ENCODE results near the gene PRKRA.
A peak's percentile ranks its signal among the peaks of the same experiment; 100 is the strongest.
"Not testable (repeated sequence)": the region's sequence is repeated elsewhere in the genome, so short reads cannot be mapped to it uniquely, and the experiment has no call there.

Gene PRKRA

GRCh38 chr2:178413472-178414265 is 37.3 kb downstream of the PRKRA start:
- peak; percentile 88 for DNase-seq

GRCh38 chr2:178412453-178412852 is 38.5 kb downstream of the PRKRA start:
- DNase-seq, result not testable (repeated sequence)

DNA sequence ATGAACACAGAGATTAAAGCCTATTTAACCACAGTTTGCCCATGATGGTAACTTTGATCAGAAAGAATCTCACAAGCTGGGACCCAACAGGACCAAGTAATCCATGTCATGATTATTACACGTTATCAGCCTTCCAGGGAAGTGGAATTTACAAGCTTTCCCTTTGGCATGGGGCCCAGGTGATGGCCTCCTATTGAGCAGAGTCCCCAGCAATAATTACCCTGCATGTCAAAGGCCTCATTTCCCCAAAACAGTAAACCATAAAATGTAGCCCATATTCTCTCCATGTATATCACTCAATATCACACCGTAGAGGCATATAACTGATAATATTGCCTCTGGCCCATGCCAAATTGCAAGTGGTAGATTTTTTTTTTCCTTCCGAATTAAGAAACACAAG is 38.9 kb downstream of the PRKRA start:
- no peak for DNase-seq

- no peak for DNase-seq
Observed at GRCh38 chr2:178409261-178409660, 41.7 kb downstream of the PRKRA start.

- DNase-seq, result peak; percentile 58
Observed at GRCh38 chr2:178404368-178404767, 46.6 kb downstream of the PRKRA start.

DNA sequence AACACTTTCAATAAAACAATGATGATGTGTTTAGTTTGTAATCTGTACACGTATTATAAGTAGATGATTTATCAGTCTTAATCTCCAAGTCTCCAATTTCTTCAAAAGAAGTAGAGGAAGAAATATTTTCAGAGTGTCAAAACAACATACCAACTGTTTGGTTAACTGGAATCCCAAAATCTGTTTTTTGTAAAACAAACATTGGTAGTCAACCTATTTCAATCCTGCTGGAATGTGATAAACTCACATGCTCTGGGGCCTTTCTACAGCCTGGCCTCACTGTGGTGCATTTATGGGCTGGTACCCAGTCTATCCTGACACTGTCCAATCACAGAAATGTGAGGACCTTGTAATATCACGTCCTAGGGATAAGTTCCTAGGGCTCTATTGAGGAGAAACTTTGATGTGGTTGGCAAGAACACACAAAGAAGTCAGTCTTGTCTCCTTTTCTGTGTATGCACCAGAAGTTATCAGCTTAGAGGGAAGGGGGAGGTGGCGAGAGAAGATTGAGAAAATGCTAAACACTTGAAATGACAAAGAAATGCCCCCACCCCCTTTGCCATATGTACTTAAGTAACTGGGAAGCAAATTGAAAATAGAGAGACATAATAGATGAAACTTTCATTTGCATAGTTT is 47.2 kb downstream of the PRKRA start:
- no peak for DNase-seq

DNA sequence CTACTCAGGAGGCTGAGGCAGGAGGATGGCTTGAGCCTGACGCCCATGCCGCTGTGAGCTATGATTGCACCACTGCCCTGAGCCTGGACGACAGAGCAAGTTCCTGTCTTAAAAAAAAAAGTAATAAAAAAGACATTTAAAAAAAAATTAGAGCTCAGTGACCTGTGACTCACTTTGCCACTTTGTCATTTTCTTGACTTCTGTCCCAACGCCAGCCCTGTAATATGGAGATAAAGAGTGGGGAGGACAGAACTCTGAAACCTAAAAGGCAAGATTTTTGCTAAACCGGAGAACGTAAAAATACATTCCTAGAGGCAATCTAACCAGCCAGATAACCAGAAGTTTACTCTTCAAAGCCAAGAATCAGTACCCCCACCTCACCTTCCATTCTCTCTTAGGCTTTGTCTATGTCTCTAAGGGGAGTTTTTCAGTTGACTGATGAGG is 49.0 kb downstream of the PRKRA start:
- DNase-seq, result no peak

- DNase-seq, result no peak
Observed at GRCh38 chr2:178397002-178397605, 53.9 kb downstream of the PRKRA start.

DNA sequence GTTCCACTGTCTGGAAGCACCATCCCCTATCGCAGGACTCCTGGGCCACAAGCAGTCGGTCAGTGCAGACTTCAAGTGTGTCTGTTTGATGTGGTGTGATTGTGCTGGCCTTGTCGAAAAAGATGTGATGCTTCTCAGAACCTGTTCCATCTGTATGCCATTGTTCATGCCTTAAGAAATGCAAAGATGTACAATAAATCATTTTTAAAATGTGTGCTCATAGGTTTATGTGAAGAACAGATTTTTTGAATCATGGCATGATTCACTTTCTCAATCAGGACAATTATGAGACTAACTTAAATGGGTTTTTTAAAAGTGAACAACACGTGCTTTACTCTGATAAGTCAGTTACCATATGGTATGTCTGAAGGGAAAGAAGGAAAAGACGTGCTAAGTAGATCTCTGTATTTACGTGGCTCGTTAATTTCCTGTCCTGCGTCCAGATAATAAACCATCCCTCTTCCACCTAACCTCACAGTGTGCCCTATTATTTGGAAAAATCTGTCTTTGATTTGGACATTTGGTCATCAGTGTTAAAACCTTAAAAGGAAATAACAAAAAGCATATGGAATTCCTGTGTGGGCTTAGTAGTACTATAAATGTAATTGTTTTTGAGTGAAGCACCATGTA is 54.9 kb downstream of the PRKRA start:
- DNase-seq, result no peak

DNA sequence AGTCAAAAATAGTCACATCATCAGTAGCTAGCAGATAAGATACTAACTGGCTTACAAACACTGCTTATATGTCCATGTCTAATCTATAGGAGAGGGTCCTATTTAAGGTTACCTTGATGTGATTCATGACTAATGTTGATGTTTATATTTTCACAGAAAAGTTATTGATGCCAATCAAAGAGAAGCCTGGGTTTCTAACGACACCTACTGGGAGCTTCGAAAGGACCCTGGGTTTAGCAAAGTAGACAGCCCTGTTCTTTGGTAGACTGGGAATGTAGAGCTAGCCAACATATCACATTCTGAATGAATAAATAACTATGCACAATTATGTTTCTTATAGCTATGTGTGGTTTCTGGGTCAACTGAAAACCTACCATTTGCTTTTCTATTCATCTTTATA is 55.7 kb downstream of the PRKRA start:
- DNase-seq, result no peak

DNA sequence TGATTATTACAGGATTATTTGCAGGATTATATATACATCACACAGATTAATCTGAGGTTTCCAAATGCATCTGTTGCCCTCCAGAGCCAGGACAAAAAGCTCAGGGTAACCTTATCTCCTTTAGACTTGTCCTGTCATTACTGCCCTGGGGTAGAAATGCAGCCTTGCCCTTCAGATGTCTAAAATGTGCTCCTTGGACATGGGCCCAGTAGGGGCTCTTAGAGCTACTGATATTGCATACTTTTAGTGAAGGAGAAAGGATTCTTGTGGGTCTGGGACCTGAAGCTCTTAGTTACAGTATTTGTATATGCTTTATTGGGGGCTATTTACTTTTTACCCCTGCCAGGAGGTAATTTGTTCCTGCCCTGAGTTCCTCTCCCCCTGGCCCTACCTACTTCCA is 56.1 kb downstream of the PRKRA start:
- DNase-seq, result no peak

DNA sequence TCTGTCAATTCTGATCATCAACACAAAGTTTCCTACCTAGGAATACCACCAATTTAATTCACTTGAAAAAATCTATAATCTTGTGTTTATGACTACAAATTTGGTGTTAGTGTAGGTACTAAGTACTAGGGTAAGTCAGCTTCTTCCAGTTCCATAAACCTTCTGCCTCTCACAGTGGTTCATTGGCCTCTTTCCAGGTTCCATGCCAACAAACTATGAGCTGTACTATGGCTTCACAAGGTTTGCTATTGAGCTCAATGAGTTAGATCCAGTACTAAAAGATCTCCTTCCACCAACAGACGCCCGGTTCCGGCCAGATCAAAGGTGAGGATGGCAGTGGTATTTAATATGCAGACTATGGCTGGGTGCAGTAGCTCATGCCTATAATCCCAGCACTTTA is 58.8 kb downstream of the PRKRA start:
- no peak for DNase-seq

DNA sequence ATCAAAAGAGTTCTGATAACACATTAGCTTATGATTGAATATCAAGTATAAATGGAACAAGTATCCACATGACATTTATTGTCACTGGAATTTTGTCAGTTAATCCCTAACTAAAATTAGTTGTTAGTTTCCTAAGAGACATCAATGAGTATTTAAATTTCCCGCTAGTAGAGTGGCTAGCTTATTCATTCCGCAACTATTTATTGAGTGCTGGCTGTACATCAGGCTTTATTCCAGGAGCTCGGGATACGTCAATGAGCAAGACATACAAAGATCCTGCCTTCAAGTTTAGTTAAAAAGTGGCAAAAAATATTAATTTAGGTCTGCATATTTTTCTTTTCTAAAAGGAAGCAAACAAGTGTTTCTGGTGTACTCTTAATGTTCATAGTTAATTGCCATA is 59.3 kb downstream of the PRKRA start:
- DNase-seq, result no peak

DNA sequence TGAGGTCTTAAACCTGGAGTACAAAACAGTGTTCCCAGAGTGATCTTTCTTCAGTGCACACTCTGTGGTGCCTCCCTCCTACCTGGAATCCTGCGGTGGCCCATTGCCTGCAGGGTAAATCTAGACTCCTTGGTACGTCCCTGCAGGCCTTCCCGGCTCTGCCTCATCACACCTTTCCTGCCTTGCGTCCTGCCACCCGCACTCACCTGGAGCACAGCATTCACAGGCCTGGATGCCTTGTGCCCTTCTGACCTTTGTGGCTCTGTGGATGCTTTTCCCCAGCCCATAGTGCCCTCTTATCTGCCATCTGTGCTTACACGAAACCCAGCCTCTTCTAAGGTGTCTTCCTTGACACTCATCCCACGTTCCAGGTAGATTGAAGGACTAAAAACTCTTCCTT is 62.7 kb downstream of the PRKRA start:
- no peak for DNase-seq

GRCh38 chr2:178386986-178387597 is 63.9 kb downstream of the PRKRA start:
- DNase-seq, result no peak

- DNase-seq, result no peak
Observed at GRCh38 chr2:178385595-178386148, 65.3 kb downstream of the PRKRA start.

GRCh38 chr2:178383718-178384117 is 67.3 kb downstream of the PRKRA start:
- DNase-seq, result no peak
